ENCODE data around the gene FGB.

FGB gene

DNA sequence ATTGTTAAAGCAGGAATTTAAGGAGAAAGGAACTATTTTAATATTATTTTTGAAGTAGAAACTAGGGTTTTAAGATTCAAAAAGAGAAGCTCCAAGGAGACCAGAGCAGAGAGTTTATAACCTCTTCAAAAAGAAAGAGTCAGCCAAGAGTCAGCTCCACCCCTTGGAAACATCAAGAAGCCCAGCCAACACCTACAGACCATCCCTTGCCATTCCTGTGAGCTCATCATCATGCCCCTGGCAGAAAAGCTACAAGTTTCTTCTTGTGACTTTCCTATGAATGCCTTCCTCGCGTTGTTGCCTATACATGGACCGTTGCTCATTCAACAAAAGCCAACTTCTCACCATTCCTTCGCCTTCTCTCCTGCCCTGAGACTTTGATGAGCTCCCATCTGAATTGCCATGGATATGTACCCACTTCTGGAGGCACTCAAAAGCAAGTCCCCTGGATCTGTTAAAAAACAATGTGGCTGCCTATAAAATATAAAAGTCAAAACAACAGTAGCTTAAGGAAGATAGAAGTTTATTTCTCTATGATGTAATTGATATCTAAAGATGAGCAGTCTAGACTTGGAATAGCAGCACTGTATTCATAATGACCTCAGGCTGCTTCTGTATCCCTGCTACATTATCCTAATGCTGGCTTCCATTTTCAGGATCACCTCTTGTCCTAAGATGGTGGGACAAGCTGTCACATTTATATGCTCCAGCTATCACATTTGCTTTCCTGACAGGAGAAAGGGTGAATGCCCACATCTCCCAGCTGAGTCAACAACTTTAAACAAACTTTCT lies 32.9 kb upstream of the FGB start:
- H3K9ac ChIP-seq (ENCODE audit: insufficient read length) = no peak overlapping the region
- TF ChIP-seq FOXP2 (optimal IDR thresholded peaks at IDR 0.05; ENCODE audit: control extremely low read depth, extremely low read length, insufficient read depth) (no peak), POLR2AphosphoS5 (IDR thresholded peaks at IDR 0.05; ENCODE audit: borderline replicate concordance, low read depth, low read length) (no peak), EZH2 (IDR thresholded peaks at IDR 0.05) (no peak)
- DNase-seq (ENCODE audit: low read depth, low spot score) = no peak
- H3K27ac ChIP-seq = no peak overlapping the region
- no peak overlapping the region for H3K4me3 ChIP-seq
- no peaks in the 10 kb centered on the region for H3K9me3 ChIP-seq (ENCODE audit: low read depth, low read length)
- H3K36me3 ChIP-seq (ENCODE audit: insufficient read depth, low read length) = no peaks in the 10 kb centered on the region; the same call in 1 of the 2 replicates

DNA sequence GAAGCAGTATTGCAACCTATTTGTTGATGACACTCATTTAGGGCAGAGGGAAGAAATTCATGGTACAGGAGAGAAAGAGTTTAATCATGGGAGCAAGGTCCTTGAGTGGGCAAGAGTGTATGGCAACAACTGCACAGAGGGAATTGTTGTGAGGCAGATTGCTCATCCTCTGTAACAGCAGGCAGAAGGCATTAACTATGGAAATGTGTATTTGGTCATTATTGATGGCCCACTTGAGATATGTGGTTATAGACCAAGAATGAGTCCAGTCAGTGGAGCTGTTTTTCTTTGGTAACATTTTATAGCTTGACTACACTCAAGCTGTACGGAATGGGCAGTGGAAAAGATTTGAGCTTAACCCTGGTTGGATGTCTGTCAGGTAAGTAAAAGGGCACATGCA lies 28.5 kb upstream of the FGB start:
- peaks cover 38% of the 10 kb centered on the region for H3K36me3 ChIP-seq (ENCODE audit: insufficient read depth, low read length)
- TF ChIP-seq POLR2AphosphoS5 (IDR thresholded peaks at IDR 0.05; ENCODE audit: borderline replicate concordance, low read depth, low read length) (no peak), EZH2 (IDR thresholded peaks at IDR 0.05) (no peak), FOXP2 (optimal IDR thresholded peaks at IDR 0.05; ENCODE audit: control extremely low read depth, extremely low read length, insufficient read depth) (no peak)

DNA sequence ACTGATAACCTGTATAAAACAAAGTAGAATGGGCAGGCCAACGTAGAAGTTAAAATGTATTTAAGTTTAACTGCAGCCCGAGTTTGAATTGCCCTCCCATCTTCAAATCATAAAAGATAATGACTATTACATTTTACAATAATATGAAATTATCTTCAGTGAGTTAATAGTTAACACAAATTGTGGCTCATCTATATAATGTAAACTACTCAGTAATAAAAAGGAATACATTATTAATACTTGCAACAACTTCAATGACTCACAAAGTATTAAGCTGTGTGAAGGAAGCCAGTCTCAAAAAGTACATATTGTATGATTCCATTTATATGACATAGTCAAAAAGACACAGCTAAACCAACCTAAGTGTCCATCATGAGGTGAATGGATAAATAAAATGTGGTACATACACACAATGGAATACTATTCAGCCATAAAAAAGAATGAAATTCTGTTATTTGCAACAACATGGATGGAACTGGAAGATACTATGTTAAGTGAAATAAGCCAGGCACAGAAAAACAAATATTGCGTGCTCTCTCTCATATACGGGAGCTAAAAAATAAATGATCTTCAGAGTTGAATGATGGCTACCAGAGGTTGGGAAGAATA lies 20.4 kb upstream of the FGB start:
- TF ChIP-seq POLR2AphosphoS5 (IDR thresholded peaks at IDR 0.05; ENCODE audit: borderline replicate concordance, low read depth, low read length) = no peak
- no peak for TF ChIP-seq EZH2 (IDR thresholded peaks at IDR 0.05)
- no peak for TF ChIP-seq FOXP2 (optimal IDR thresholded peaks at IDR 0.05; ENCODE audit: control extremely low read depth, extremely low read length, insufficient read depth)
- Histone ChIP-seq H3K9ac (ENCODE audit: insufficient read length) (no peak overlapping the region), H3K9me3 (ENCODE audit: low read depth, low read length) (no peaks in the 10 kb centered on the region), H3K36me3 (ENCODE audit: insufficient read depth, low read length) (peaks cover 99% of the 10 kb centered on the region), H3K4me3 (no peak overlapping the region), H3K27ac (no peak overlapping the region)
- no peak for DNase-seq (ENCODE audit: low read depth, low spot score)

More for the DNA sequence above, 28.5 kb upstream of the FGB start:
- no peak for DNase-seq (ENCODE audit: low read depth, low spot score)
- Histone ChIP-seq H3K4me3 (no peak overlapping the region), H3K27ac (no peak overlapping the region), H3K9ac (ENCODE audit: insufficient read length) (no peak overlapping the region), H3K9me3 (ENCODE audit: low read depth, low read length) (no peaks in the 10 kb centered on the region)

DNA sequence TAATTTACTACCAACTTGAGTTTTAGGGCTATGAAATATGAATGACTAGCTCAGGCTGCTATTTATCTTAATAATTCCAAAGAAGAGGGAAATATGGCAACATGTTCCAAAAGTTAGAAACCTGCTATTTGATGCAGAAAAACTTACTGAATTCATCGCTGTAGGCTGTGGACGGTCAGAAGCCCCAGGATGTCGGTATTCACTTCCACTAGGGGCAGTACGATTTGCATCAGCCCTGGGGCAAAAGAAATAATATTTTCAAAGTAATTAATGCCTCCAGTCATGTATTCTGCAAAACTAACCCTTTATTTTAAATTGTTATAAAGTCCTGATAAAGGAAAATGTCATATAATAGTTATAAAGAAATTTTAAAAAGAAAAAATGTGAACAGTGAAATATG lies 17.1 kb upstream of the FGB start:
- H3K9me3 ChIP-seq (ENCODE audit: low read depth, low read length) = no peaks in the 10 kb centered on the region
- no peak overlapping the region for H3K4me3 ChIP-seq
- no peak overlapping the region for H3K27ac ChIP-seq
- H3K36me3 ChIP-seq (ENCODE audit: insufficient read depth, low read length) = peaks cover 73% of the 10 kb centered on the region
- no peak for DNase-seq (ENCODE audit: low read depth, low spot score)
- H3K9ac ChIP-seq (ENCODE audit: insufficient read length) = no peak overlapping the region
- TF ChIP-seq POLR2AphosphoS5 (IDR thresholded peaks at IDR 0.05; ENCODE audit: borderline replicate concordance, low read depth, low read length) = no peak
- TF ChIP-seq FOXP2 (optimal IDR thresholded peaks at IDR 0.05; ENCODE audit: control extremely low read depth, extremely low read length, insufficient read depth) = no peak
- TF ChIP-seq EZH2 (IDR thresholded peaks at IDR 0.05) = no peak

DNA sequence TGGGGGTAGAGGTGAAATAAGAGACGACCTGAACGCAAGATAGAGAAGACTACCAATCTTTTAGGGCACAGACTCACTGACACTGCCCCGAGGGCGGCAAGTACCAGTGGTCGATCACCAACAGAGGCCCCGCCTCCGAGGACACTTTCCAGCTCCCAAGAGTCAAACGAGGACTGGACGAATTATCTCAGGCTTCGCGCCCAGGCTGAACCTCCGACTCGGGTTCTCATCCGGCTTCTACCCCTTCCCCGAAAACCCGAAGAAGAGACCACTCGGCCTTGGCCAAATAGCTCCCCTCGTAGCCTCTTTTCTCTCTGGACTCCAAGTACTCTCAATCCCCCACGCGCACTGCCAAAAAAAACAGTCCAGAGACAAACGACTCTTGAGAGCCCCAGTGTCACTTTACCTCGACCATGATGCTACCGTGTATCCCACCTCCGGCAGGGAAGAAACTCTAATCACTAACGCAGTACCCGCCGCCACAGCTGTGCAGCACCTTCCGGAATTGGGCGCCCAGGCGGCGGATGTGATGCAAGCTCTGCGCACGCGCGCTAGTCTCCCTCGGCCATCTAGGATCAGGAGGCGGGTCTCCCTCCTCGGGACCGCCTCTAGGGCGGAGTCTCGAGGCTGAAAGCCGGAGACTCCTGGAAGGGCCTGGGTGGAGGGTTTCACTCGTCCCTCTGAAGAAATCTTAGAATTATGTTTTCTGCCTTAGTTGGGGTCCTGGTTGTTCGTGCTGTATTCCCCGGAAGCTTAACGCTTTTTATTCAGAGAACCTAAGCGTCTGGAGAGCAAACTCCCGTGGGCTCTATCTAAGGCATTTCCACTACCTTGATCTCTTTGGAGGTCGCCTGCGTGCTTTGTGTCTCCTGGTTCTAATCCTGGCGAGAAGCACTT lies 12.7 kb upstream of the FGB start, which contains the start of gene PLRG1:
TSS of gene PLRG1 (minus strand) at position 507 of the 897 bp plus-strand sequence. CDS start at position 415, 92 bp downstream.
- DNase-seq (ENCODE audit: low read depth, low spot score) = peak; percentile 77
- H3K36me3 ChIP-seq (ENCODE audit: insufficient read depth, low read length) = peaks cover 28% of the 10 kb centered on the region
- peak within 1 kb of the TSS; percentile 48 for H3K27ac ChIP-seq
- peak within 1 kb of the TSS; percentile 81 for H3K4me3 ChIP-seq
- H3K9ac ChIP-seq (ENCODE audit: insufficient read length) = peak within 1 kb of the TSS; percentile 91
- H3K9me3 ChIP-seq (ENCODE audit: low read depth, low read length) = no peaks in the 10 kb centered on the region
- TF ChIP-seq FOXP2 (optimal IDR thresholded peaks at IDR 0.05; ENCODE audit: control extremely low read depth, extremely low read length, insufficient read depth) (no peak), POLR2AphosphoS5 (IDR thresholded peaks at IDR 0.05; ENCODE audit: borderline replicate concordance, low read depth, low read length) (peak; percentile 93)

DNA sequence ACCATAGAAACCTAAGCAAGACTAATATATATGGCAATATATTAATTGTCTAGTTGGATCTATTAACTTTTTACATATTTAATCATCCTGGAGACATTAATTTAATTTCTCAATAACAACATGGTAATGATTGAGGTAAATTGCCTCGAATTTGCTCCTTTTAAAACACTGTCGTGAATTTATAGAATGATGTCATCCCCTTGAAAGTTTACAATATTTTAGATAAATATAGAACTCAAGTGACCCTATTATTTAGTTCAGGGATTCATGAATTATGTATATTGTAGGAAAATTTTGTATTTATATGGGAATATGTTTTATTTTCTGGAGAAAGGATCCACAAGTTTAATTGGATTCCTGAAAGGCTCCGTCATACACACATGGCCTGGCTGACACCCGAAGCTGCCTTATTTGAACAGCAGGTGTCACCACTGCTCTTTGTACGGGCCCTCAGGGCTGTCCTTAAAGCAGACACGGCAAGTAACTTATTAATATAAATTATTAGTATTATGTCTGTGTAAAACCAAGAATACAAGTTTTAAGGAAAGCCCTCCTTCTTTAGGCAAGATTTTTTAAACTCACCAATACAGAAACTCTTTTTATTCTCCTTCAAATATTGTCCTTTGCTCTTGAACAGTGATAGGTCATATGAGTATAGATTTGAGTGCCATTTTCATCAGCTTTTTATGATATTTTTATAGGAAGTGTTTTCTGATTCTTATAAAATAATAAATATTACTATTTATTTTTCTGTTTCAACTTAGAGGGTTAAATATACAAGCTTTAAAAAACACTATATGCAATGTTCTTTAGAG lies 10.7 kb upstream of the FGB start:
- H3K27ac ChIP-seq = no peak overlapping the region
- TF ChIP-seq EZH2 (IDR thresholded peaks at IDR 0.05) = no peak
- TF ChIP-seq FOXP2 (optimal IDR thresholded peaks at IDR 0.05; ENCODE audit: control extremely low read depth, extremely low read length, insufficient read depth) = no peak
- TF ChIP-seq POLR2AphosphoS5 (IDR thresholded peaks at IDR 0.05; ENCODE audit: borderline replicate concordance, low read depth, low read length) = no peak
- peaks cover 9% of the 10 kb centered on the region for H3K36me3 ChIP-seq (ENCODE audit: insufficient read depth, low read length)
- H3K9me3 ChIP-seq (ENCODE audit: low read depth, low read length) = no peaks in the 10 kb centered on the region
- H3K4me3 ChIP-seq = no peak overlapping the region
- peak; percentile 55 for DNase-seq (ENCODE audit: low read depth, low spot score)
- H3K9ac ChIP-seq (ENCODE audit: insufficient read length) = peak overlapping the region; percentile 49

DNA sequence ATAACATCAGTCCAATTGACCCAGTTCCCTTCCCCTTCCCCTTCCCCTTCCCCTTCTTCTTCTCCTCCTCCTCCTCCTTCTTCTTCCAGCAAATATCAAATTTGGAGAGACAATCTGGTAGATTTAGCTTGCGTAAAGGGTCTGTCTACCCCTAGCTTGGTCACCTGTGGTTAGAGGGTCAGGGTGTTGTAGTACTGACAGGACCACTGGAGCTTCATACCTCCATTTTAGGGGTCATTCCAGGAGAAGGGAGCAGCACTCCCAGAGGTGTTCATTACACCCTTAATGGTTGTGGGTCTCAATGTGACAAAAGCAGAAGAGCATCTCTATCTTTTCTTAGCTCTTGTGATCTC lies 3.7 kb upstream of the FGB start:
- no peak overlapping the region for H3K27ac ChIP-seq
- DNase-seq (ENCODE audit: low read depth, low spot score) = no peak
- H3K4me3 ChIP-seq = no peak overlapping the region
- no peaks in the 10 kb centered on the region for H3K9me3 ChIP-seq (ENCODE audit: low read depth, low read length)
- H3K36me3 ChIP-seq (ENCODE audit: insufficient read depth, low read length) = no peaks in the 10 kb centered on the region
- no peak overlapping the region for H3K9ac ChIP-seq (ENCODE audit: insufficient read length)
- TF ChIP-seq EZH2 (IDR thresholded peaks at IDR 0.05) (no peak), POLR2AphosphoS5 (IDR thresholded peaks at IDR 0.05; ENCODE audit: borderline replicate concordance, low read depth, low read length) (no peak), FOXP2 (optimal IDR thresholded peaks at IDR 0.05; ENCODE audit: control extremely low read depth, extremely low read length, insufficient read depth) (no peak)
